Endothelial cell of umbilical vein (primary cell): ENCODE measurements around the gene CNIH1. TPM values are rescaled to one million over a fixed set of nuclear protein-coding genes. Genes with fewer than 3 reads are reported as not detected.
A peak's percentile ranks its signal among the peaks of the same experiment; 100 is the strongest.

ENCODE experiments used
- BruUV-seq: library from RNA; stranded (reverse); fragments of 400-500 nt; replicated peaks from 2 replicates; lab custom pipeline; 2021; lab: Mats Ljungman, UMichigan
- CTCF ChIA-PET: fragments of 300-600, 350-600 bp; sonication (Branson Sonifier 250); formaldehyde crosslinking; loops from one replicate; lab custom pipeline; 2021; ENCODE audit warnings: antibody characterized with exemption, inconsistent platforms; lab: Charles Lee
- POLR2A ChIA-PET: fragments of 300-600, 350-600 bp; sonication (Branson Sonifier 250); formaldehyde crosslinking; loops from one replicate; lab custom pipeline; 2021; ENCODE audit warnings: antibody characterized with exemption, inconsistent platforms; lab: Charles Lee
- DNase-seq: peaks from one replicate; pipeline ENCODE4 v3.0.0-alpha.2; 2011; ENCODE audit warnings: low read depth, low spot score
- FAIRE-seq: peaks from 2 replicates; lab custom pipeline; 2011; peaks lifted over from hg19 to GRCh38; lab: Jason Lieb, UNC
- H2AFZ ChIP-seq: 2 replicates; pipeline ENCODE4 v1.6.0; 2012; ENCODE audit warnings: low read depth, low read length, control low read depth, inconsistent platforms
- H3K27ac ChIP-seq: 2 replicates; pipeline ENCODE4 v1.5.1; 2011; ENCODE audit warnings: low read depth, mild to moderate bottlenecking, control low read depth, low read length, moderate library complexity; ENCODE audit not compliant: insufficient read depth
- H3K27me3 ChIP-seq, 2 experiments: 2 replicates each; pipeline versions ENCODE4 v1.6.0 to v1.6.1; 2011; ENCODE audit warnings: low read length in 2 of 2, mixed read lengths in 1 of 2; ENCODE audit not compliant: control insufficient read depth in 2 of 2, insufficient read depth in 2 of 2
- H3K36me3 ChIP-seq, 2 experiments: 2 replicates in 1 of 2; 3 replicates in 1 of 2; pipeline ENCODE4 v1.5.1; 2011; ENCODE audit warnings: low read length in 2 of 2, mild to moderate bottlenecking in 1 of 2, moderate library complexity in 1 of 2; ENCODE audit not compliant: control insufficient read depth in 2 of 2, insufficient read depth in 2 of 2; ENCODE audit errors: extremely low read depth in 1 of 2
- H3K4me1 ChIP-seq: 3 replicates; pipeline ENCODE4 v1.5.1; 2011; ENCODE audit warnings: mild to moderate bottlenecking, low read length; ENCODE audit not compliant: control insufficient read depth, insufficient read depth; ENCODE audit errors: extremely low read depth
- H3K4me2 ChIP-seq: 2 replicates; pipeline ENCODE4 v1.6.1; 2011; ENCODE audit warnings: low read length, control low read depth, mixed read lengths; ENCODE audit not compliant: insufficient read depth
- H3K4me3 ChIP-seq, 3 experiments: fragments of 200-600 bp in 1 of 3; sonication (generic), shearing (Covaris generic) in 1 of 3; replicated peaks in 1 of 3; 2 replicates each; pipeline ENCODE4 v1.5.1; 2011 to 2016; ENCODE audit warnings: control low read depth in 3 of 3, low read length in 3 of 3, mild to moderate bottlenecking in 2 of 3, inconsistent platforms in 1 of 3, low read depth in 1 of 3, moderate library complexity in 1 of 3; ENCODE audit not compliant: insufficient read depth in 1 of 3
- H3K79me2 ChIP-seq: 2 replicates; pipeline ENCODE4 v1.6.0; 2012; ENCODE audit warnings: low read length, inconsistent platforms; ENCODE audit not compliant: control insufficient read depth, insufficient read depth
- H3K9ac ChIP-seq: replicated peaks from 2 replicates; pipeline ENCODE3; 2011; ENCODE audit warnings: low read length, control low read depth; ENCODE audit not compliant: insufficient read depth; ENCODE audit errors: extremely low read depth
- H3K9me1 ChIP-seq: replicated peaks from 3 replicates; pipeline ENCODE4 v1.6.0; 2011; ENCODE audit warnings: mild to moderate bottlenecking, low read length; ENCODE audit not compliant: control insufficient read depth, insufficient read depth; ENCODE audit errors: extremely low read depth
- H3K9me3 ChIP-seq: replicated peaks from 2 replicates; pipeline ENCODE4 v1.5.1; 2012; ENCODE audit warnings: low read length, inconsistent platforms; ENCODE audit not compliant: control insufficient read depth, insufficient read depth
- H4K20me1 ChIP-seq: replicated peaks from 2 replicates; pipeline ENCODE3; 2011; ENCODE audit warnings: mild to moderate bottlenecking, low read length; ENCODE audit not compliant: control insufficient read depth, insufficient read depth; ENCODE audit errors: extremely low read depth
- EZH2 ChIP-seq: IDR thresholded peaks from 2 replicates; pipeline ENCODE4 v1.6.1; 2012; ENCODE audit warnings: borderline replicate concordance, low read depth, mild to moderate bottlenecking, moderate library complexity, low read length, inconsistent platforms; ENCODE audit not compliant: severe bottlenecking
- FOS ChIP-seq: IDR thresholded peaks from 2 replicates; pipeline ENCODE4 v1.6.1; 2011; ENCODE audit warnings: mild to moderate bottlenecking, low read length, moderate library complexity, borderline replicate concordance; ENCODE audit not compliant: insufficient read depth
- GATA2 ChIP-seq: IDR thresholded peaks from 2 replicates; pipeline ENCODE4 v1.7.0; 2011; ENCODE audit warnings: low read depth, mild to moderate bottlenecking, moderate library complexity, mixed read lengths, low read length; ENCODE audit not compliant: insufficient read length, insufficient read depth
- JUN ChIP-seq: IDR thresholded peaks from 2 replicates; pipeline ENCODE4 v1.6.1; 2011; ENCODE audit warnings: borderline replicate concordance, low read depth; ENCODE audit not compliant: insufficient read length, insufficient read depth
- MYC ChIP-seq: IDR thresholded peaks from one replicate; pipeline ENCODE4 v1.6.1; 2011; ENCODE audit warnings: mild to moderate bottlenecking, low read depth, low read length
- POLR2A ChIP-seq: IDR thresholded peaks from 2 replicates; pipeline ENCODE4 v1.6.1; 2012; ENCODE audit warnings: low read depth, mild to moderate bottlenecking, control low read depth, low read length
- POLR2AphosphoS5 ChIP-seq: IDR thresholded peaks from 2 replicates; pipeline ENCODE4 v1.6.1; 2012; ENCODE audit warnings: low read depth, mild to moderate bottlenecking, control low read depth, low read length, moderate library complexity; ENCODE audit not compliant: insufficient read depth
- dilution Hi-C: fragments of 300-500 bp; cut with MboI; formaldehyde crosslinking; loops from one replicate; pipeline ENCODE4 v1.15.0; 2019; ENCODE audit warnings: low sequenced_read_pairs; ENCODE audit not compliant: extremely low pct_ligation_motif_present
- intact Hi-C: fragments of 100-400 bp; cut with micrococcal nuclease; formaldehyde crosslinking; loops from one replicate; pipeline ENCODE4 v1.10.0; 2022
- polyA plus RNA-seq, 4 experiments: library from polyadenylated mRNA; depleted of rRNA in 3 of 4; stranded (reverse) in 3 of 4; unstranded in 1 of 4; fragments of >200 nt; gene quantifications; 2 replicates each; pipeline versions ENCODE4 v1.2.1 to v1.2.3, GENCODE V29; 2011 to 2012; ENCODE audit warnings: missing spikeins in 1 of 4
- total RNA-seq: library from RNA; stranded (reverse); gene quantifications from 2 replicates; pipeline ENCODE4 v1.2.3, GENCODE V29; 2021
- TF ChIP-seq, protein P1 (sequence below): IDR thresholded peaks from 2 replicates; pipeline ENCODE4 v1.6.1; 2011; ENCODE audit not compliant: insufficient read depth, insufficient read length
- TF ChIP-seq, protein P2 (sequence below), 2 donors: IDR thresholded peaks; 1 replicate in 1 of 2; 2 replicates in 1 of 2; pipeline ENCODE4 v1.5.1; 2011; ENCODE audit warnings: low read length in 2 of 2, mild to moderate bottlenecking in 2 of 2, moderate library complexity in 2 of 2, control low read depth in 1 of 2, inconsistent platforms in 1 of 2, low read depth in 1 of 2; ENCODE audit not compliant: insufficient read depth in 1 of 2; ENCODE audit errors: extremely low read depth in 1 of 2

CNIH1 gene
- total and polyA plus RNA-seq, 2 donors (not counting 3 experiments of a cell fraction or from before 2014, with no cell fraction given) = 125 to 328 TPM

DNA sequence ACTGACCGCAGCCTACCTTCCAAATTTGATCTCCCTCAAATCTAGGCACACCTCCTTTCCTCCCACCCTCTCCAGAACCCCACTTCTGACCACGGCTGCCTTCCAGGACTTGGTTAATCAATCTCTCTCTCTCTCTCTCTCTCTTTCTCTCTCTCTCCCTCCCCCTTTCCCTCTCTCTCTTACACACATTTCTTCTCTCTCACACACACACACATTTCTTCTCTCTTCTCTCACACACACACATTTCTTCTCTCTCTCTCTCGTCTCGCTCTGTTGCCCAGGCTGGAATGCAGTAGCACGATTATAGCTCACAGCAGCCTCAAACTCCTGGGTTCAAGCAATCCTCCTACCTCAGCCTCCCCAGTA lies 48.1 kb upstream of the CNIH1 start:
- POLR2A ChIA-PET = no interaction called here
- CTCF ChIA-PET = no interaction called here

More for the DNA sequence above, 48.1 kb upstream of the CNIH1 start:
- Histone ChIP-seq H3K9me3 (no peaks in the 10 kb centered on the region), H3K79me2 (peaks cover 29% of the 10 kb centered on the region), H3K9me1 (no peaks in the 10 kb centered on the region), H4K20me1 (no peaks in the 10 kb centered on the region), H3K27ac (peak overlapping the region; percentile 36), H3K36me3 (no peaks in the 10 kb centered on the region), H2AFZ (peak overlapping the region; percentile 96), H3K27me3 (no peaks in the 10 kb centered on the region), H3K4me1 (peaks cover 13% of the 10 kb centered on the region), H3K9ac (peak overlapping the region; percentile 96), H3K4me3 (peak overlapping the region in 2 of 3 experiments; percentile 18 to 38), H3K4me2 (peak overlapping the region; percentile 53)
- FAIRE-seq (no peak), DNase-seq (no peak)
- TF ChIP-seq, protein P1, sequence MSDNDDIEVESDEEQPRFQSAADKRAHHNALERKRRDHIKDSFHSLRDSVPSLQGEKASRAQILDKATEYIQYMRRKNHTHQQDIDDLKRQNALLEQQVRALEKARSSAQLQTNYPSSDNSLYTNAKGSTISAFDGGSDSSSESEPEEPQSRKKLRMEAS = no peak
- TF ChIP-seq POLR2AphosphoS5 (no peak), JUN (no peak), EZH2 (no peak), FOS (no peak), MYC (no peak), POLR2A (no peak), GATA2 (no peak)
- TF ChIP-seq, protein P2, sequence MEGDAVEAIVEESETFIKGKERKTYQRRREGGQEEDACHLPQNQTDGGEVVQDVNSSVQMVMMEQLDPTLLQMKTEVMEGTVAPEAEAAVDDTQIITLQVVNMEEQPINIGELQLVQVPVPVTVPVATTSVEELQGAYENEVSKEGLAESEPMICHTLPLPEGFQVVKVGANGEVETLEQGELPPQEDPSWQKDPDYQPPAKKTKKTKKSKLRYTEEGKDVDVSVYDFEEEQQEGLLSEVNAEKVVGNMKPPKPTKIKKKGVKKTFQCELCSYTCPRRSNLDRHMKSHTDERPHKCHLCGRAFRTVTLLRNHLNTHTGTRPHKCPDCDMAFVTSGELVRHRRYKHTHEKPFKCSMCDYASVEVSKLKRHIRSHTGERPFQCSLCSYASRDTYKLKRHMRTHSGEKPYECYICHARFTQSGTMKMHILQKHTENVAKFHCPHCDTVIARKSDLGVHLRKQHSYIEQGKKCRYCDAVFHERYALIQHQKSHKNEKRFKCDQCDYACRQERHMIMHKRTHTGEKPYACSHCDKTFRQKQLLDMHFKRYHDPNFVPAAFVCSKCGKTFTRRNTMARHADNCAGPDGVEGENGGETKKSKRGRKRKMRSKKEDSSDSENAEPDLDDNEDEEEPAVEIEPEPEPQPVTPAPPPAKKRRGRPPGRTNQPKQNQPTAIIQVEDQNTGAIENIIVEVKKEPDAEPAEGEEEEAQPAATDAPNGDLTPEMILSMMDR (IDR thresholded peaks at IDR 0.05; ENCODE audit: extremely low read depth in 1 of 2, insufficient read depth in 1 of 2, low read depth in 1 of 2, low read length in 2 of 2) = no peak
- no TSS peak for BruUV-seq
- intact Hi-C loops = loop anchor here (2.0 kb wide), 1 partner anchor 76 kb away; no protein-coding TSS in a partner anchor
- dilution Hi-C loops = no loop called here
